ENCODE results near the gene SLC22A4.

SLC22A4 gene

GRCh38 chr5:132327252-132327955, 33.2 kb downstream of the SLC22A4 start:
- Histone ChIP-seq H3K27ac (no peak overlapping the region), H3K27me3 (replicated peaks) (no peaks in the 10 kb centered on the region), H3K36me3 (replicated peaks) (no peaks in the 10 kb centered on the region), H3K4me3 (ENCODE audit: low read depth, low read length) (no peak overlapping the region)
- DNase-seq, result peak; percentile 3
- TF ChIP-seq CTCF (IDR thresholded peaks at IDR 0.05; ENCODE audit: low read depth, low read length, missing control alignments), result no peak
- in situ Hi-C loops (cut with HindIII; ENCODE audit: low pct_ligation_motif_present, low sequenced_read_pairs), result no loop called here

GRCh38 chr5:132334812-132335211, 40.6 kb downstream of the SLC22A4 start:
- H3K27me3 ChIP-seq (replicated peaks), result no peaks in the 10 kb centered on the region
- no peak for DNase-seq
- no peak for TF ChIP-seq CTCF (IDR thresholded peaks at IDR 0.05; ENCODE audit: low read depth, low read length, missing control alignments)

GRCh38 chr5:132335402-132335801, 41.2 kb downstream of the SLC22A4 start:
- in situ Hi-C loops (cut with HindIII; ENCODE audit: low pct_ligation_motif_present, low sequenced_read_pairs), result no loop called here
- no peak for DNase-seq
- no peak for TF ChIP-seq CTCF (IDR thresholded peaks at IDR 0.05; ENCODE audit: low read depth, low read length, missing control alignments)
- H3K27me3 ChIP-seq (replicated peaks), result no peaks in the 10 kb centered on the region
- no peak overlapping the region for H3K27ac ChIP-seq
- no peak overlapping the region for H3K4me3 ChIP-seq (ENCODE audit: low read depth, low read length)
- no peaks in the 10 kb centered on the region for H3K36me3 ChIP-seq (replicated peaks)

More at GRCh38 chr5:132334812-132335211, 40.6 kb downstream of the SLC22A4 start:
- in situ Hi-C loops (cut with HindIII; ENCODE audit: low pct_ligation_motif_present, low sequenced_read_pairs), result no loop called here
- H3K27ac ChIP-seq, result no peak overlapping the region
- H3K36me3 ChIP-seq (replicated peaks), result no peaks in the 10 kb centered on the region
- no peak overlapping the region for H3K4me3 ChIP-seq (ENCODE audit: low read depth, low read length)

- no peak for DNase-seq
- TF ChIP-seq CTCF (IDR thresholded peaks at IDR 0.05; ENCODE audit: low read depth, low read length, missing control alignments), result no peak
- no peaks in the 10 kb centered on the region for H3K27me3 ChIP-seq (replicated peaks)
- H3K4me3 ChIP-seq (ENCODE audit: low read depth, low read length), result no peak overlapping the region
- in situ Hi-C loops (cut with HindIII; ENCODE audit: low pct_ligation_motif_present, low sequenced_read_pairs), result no loop called here
- no peak overlapping the region for H3K27ac ChIP-seq
- H3K36me3 ChIP-seq (replicated peaks), result no peaks in the 10 kb centered on the region
These were observed 45.3 kb downstream of the SLC22A4 start for GRCh38 chr5:132339502-132339901.

GRCh38 chr5:132342291-132343180, 48.3 kb downstream of the SLC22A4 start:
- H3K4me3 ChIP-seq (ENCODE audit: low read depth, low read length), result no peak overlapping the region
- H3K27ac ChIP-seq, result no peak overlapping the region
- no peak for DNase-seq
- no peaks in the 10 kb centered on the region for H3K27me3 ChIP-seq (replicated peaks)
- TF ChIP-seq CTCF (IDR thresholded peaks at IDR 0.05; ENCODE audit: low read depth, low read length, missing control alignments), result peak; percentile 18
- in situ Hi-C loops (cut with HindIII; ENCODE audit: low pct_ligation_motif_present, low sequenced_read_pairs), result no loop called here
- H3K36me3 ChIP-seq (replicated peaks), result no peaks in the 10 kb centered on the region
